ENCODE measurements around the gene B4GALT5. TPM values are rescaled to one million over a fixed set of nuclear protein-coding genes. Genes with fewer than 3 reads are reported as not detected.

B4GALT5 gene
- total RNA-seq, 4 donors from 2014 or later: 13.5 to 59.0 (median 25.0) TPM

DNA sequence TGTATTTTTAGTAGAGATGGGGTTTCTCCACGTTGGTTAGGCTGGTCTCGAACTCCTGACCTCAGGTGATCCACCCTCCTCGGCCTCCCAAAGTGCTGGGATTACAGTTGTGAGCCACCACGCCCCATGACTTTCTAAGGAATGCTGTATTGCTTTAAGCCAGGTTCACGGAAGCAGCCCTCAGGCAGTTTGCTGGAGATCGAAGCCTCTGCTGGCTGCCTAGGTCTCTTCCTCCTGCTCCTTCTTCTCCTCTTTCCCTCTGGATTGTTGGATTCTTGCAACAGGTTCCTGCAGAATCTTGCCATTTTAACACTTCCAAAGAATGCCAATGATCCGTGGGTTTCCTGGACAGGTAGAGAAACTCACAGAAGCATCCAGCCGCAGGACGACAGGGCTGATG lies 29.3 kb upstream of the B4GALT5 start:
- H3K4me3 ChIP-seq: no peak overlapping the region
- no peaks in the 10 kb centered on the region for H3K9me3 ChIP-seq
- DNase-seq: no peak
- no peaks in the 10 kb centered on the region for H3K36me3 ChIP-seq
- no peaks in the 10 kb centered on the region for H3K4me1 ChIP-seq
- intact Hi-C loops (cut with DNase I; ENCODE audit: low total_unique reads): no loop called here
- no peak for TF ChIP-seq POLR2A (IDR thresholded peaks at IDR 0.05)
- TF ChIP-seq, protein P1, sequence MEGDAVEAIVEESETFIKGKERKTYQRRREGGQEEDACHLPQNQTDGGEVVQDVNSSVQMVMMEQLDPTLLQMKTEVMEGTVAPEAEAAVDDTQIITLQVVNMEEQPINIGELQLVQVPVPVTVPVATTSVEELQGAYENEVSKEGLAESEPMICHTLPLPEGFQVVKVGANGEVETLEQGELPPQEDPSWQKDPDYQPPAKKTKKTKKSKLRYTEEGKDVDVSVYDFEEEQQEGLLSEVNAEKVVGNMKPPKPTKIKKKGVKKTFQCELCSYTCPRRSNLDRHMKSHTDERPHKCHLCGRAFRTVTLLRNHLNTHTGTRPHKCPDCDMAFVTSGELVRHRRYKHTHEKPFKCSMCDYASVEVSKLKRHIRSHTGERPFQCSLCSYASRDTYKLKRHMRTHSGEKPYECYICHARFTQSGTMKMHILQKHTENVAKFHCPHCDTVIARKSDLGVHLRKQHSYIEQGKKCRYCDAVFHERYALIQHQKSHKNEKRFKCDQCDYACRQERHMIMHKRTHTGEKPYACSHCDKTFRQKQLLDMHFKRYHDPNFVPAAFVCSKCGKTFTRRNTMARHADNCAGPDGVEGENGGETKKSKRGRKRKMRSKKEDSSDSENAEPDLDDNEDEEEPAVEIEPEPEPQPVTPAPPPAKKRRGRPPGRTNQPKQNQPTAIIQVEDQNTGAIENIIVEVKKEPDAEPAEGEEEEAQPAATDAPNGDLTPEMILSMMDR (IDR thresholded peaks at IDR 0.05): no peak
- H3K27me3 ChIP-seq: no peaks in the 10 kb centered on the region
- no peak overlapping the region for H3K27ac ChIP-seq

DNA sequence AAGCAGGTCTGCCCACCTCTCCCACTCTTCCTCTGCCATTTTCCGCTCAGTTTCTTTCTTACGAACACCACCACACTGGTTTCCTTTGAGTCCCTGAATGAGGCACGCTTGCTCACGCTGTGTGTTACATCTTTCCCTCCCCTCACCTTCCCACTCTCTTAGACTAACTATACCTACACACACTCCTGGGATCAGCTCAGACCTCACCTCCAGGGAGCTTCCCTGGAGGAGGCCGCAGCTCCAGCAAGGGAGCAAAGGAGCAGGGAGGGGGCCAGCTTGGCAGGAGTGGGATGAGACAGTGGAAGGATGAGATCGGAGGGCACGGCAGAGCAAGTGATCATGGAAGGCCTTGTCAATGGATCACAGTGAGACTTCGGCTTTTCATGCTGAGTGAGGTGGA lies 28.3 kb upstream of the B4GALT5 start:
- H3K36me3 ChIP-seq: no peaks in the 10 kb centered on the region
- no peaks in the 10 kb centered on the region for H3K27me3 ChIP-seq
- intact Hi-C loops (cut with DNase I; ENCODE audit: low total_unique reads): no loop called here

DNA sequence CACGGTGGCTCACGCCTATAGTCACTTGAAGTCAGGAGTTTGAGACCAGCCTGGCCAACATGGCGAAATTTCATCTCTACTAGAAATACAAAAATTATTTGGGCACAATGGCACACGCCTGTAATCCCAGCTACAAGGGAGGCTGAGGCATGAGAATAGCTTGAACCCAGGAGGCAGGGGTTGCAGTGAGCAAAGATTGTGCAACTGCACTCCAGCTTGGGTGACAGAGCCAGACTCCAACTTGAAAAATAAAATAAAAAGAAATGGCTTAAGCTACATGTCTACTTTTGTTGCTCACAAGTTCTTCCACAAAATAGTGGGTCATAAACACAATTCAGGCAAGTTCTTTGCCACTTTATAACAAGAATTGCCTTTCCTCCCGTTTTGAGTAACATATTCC lies 27.1 kb upstream of the B4GALT5 start:
- H3K9me3 ChIP-seq: no peaks in the 10 kb centered on the region
- no peaks in the 10 kb centered on the region for H3K27me3 ChIP-seq
- intact Hi-C loops (cut with DNase I; ENCODE audit: low total_unique reads): no loop called here
- H3K4me1 ChIP-seq: no peaks in the 10 kb centered on the region
- no peak overlapping the region for H3K4me3 ChIP-seq
- DNase-seq: no peak
- TF ChIP-seq POLR2A (IDR thresholded peaks at IDR 0.05): no peak
- TF ChIP-seq, protein P1 (IDR thresholded peaks at IDR 0.05): no peak
- H3K27ac ChIP-seq: no peak overlapping the region
- H3K36me3 ChIP-seq: no peaks in the 10 kb centered on the region

More for the DNA sequence above, 28.3 kb upstream of the B4GALT5 start:
- TF ChIP-seq, protein P1 (IDR thresholded peaks at IDR 0.05): no peak
- no peak for TF ChIP-seq POLR2A (IDR thresholded peaks at IDR 0.05)
- no peaks in the 10 kb centered on the region for H3K4me1 ChIP-seq
- DNase-seq: no peak
- H3K9me3 ChIP-seq: no peaks in the 10 kb centered on the region
- no peak overlapping the region for H3K4me3 ChIP-seq
- H3K27ac ChIP-seq: no peak overlapping the region

DNA sequence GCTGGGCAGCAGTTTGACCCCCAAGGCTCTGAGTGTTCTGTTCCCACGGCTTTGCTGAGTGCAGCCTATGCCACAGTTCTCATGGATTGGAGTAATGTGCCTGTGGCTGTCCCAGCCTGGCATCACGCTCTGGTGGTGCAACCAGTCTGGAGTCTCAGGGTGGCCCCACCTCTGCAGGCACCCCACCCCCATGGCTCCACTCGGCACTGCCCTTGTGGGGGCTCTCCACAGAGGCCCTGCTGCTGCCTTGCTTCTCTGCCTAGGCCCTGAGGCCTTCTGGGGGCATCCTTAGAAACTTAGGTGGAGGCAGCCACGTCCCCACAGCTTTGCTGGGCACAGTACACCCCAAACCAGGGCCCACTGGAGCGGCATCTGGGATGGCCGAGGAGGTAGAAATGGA lies 25.4 kb upstream of the B4GALT5 start:
- Histone ChIP-seq H3K36me3 (no peaks in the 10 kb centered on the region), H3K27me3 (no peaks in the 10 kb centered on the region), H3K27ac (no peak overlapping the region), H3K4me3 (no peak overlapping the region), H3K9me3 (no peaks in the 10 kb centered on the region), H3K4me1 (no peaks in the 10 kb centered on the region)
- TF ChIP-seq, protein P1 (IDR thresholded peaks at IDR 0.05): no peak
- TF ChIP-seq POLR2A (IDR thresholded peaks at IDR 0.05): no peak
- no peak for DNase-seq
- intact Hi-C loops (cut with DNase I; ENCODE audit: low total_unique reads): no loop called here

DNA sequence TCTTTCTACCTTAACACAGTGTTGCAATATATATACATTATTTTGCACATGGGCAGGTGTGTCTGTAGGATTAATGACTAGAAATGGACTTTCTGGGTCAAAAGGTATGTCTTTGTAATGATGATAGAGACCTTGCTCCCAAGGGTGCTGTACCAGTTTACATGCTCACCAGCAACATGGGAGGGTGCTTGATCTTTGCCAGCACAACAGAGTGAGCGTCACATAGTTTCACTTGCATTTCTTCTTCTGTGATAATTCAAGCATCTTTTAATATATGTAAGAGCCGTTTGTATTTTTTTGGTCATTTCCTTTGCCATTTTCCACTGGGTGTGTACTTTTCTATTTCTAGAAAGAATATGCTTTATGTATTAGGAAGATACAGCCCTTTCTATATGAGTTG lies 23.6 kb upstream of the B4GALT5 start:
- H3K4me3 ChIP-seq: no peak overlapping the region
- no peak overlapping the region for H3K27ac ChIP-seq
- H3K27me3 ChIP-seq: no peaks in the 10 kb centered on the region
- no peaks in the 10 kb centered on the region for H3K9me3 ChIP-seq
- no peaks in the 10 kb centered on the region for H3K36me3 ChIP-seq
- DNase-seq: no peak
- intact Hi-C loops (cut with DNase I; ENCODE audit: low total_unique reads): no loop called here
- TF ChIP-seq, protein P1 (IDR thresholded peaks at IDR 0.05): no peak
- no peaks in the 10 kb centered on the region for H3K4me1 ChIP-seq
